ENCODE measurements around the gene FRAT1.
"Not testable (repeated sequence)": the region's sequence is repeated elsewhere in the genome, so short reads cannot be mapped to it uniquely, and the experiment has no call there.

The FRAT1 gene

DNA sequence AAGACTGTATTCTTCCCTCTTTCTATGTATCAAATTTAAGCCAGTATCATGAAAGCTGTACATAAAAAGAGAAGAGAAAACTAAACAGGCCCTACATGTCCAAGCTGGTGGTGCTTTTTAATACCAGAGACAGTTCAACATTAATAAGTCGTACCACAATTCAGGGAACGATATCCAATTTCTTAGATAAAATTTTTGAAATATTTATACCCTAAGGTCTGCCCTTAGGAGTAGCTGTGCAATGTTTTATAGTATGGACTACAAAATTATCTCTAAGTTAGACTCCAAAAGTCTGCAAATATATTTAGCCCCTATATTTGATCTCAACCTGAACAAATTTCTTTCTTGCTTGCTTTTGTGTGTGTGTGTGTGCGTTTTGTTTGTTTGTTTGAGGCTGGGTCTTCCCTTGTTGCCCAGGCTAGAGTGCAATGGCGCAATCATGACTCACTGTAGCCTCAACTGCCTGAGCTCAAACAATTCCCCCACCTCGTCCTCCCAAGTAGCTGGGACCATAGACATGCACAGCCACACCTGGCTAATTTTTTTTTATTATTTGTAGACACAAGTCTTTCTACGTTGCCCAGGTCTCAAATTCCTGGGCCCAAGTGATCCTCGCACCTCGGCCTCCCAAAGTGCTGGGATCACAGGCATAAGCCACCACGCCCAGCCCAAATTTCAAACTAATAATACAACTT, 39.8 kb upstream of the FRAT1 start:
- no peak overlapping the region for H3K4me3 ChIP-seq (replicated peaks; ENCODE audit: low read depth, low read length)
- no peak for TF ChIP-seq CTCF (IDR thresholded peaks at IDR 0.05; ENCODE audit: low read length, missing control alignments)
- DNase-seq (ENCODE audit: low read depth), result peak; percentile 70

DNA sequence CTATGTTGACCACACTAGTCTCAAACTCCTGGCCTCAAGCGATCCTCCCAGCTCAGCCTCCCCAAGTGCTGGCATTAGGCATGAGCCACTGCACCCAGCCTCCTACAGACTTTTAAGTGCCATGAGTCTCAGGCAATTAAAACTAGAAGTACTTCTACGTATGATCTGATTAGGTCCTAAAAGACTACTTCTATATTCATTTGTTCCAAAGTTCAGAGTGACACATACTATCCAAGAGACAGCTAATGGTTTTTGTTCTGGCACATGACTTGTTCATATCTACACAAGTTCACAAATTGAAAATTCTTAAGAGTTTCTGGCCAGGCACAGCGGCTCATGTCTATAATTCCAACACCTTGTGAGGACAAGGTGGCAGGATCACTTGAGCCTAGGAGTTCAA, 38.3 kb upstream of the FRAT1 start:
- H3K4me3 ChIP-seq (replicated peaks; ENCODE audit: low read depth, low read length), result no peak overlapping the region
- no peak for TF ChIP-seq CTCF (IDR thresholded peaks at IDR 0.05; ENCODE audit: low read length, missing control alignments)
- DNase-seq (ENCODE audit: low read depth), result no peak

- not testable (repeated sequence) for DNase-seq (ENCODE audit: low read depth); H3K4me3 ChIP-seq (replicated peaks; ENCODE audit: low read depth, low read length)
These were observed 29.0 kb upstream of the FRAT1 start for GRCh38 chr10:97290076-97290475.

DNA sequence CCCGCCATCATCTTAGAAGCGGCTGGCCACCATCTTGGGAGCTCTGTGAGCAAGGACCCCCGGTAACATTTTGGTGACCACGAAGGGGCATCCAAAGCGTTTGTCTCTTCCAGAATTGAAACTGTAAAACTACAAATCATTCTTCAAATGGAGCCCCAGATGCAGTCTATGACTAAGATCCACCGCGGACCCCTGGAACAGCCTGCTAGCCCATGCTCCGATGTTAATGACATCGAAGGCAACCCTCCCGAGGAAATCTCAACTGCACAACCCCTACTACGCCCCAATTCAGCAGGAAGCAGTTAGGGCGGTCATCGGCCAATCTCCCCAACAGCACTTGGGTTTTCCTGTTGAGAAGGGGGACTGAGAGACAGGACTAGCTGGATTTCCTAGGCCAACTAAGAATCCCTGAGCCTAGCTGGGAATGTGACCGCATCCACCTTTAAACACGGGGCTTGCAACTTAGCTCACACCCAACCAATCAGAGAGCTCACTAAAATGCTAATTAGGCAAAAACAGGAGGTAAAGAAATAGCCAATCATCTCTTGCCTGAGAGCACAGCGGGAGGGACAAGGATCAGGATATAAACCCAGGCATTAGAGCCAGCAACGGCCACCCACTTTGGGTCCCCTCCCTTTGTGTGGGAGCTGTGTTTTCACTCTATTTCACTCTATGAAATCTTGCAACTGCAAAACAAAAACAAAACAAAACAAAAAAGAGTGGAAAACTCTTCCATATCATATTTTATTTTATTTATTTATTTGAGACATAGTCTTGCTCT, 28.3 kb upstream of the FRAT1 start:
- DNase-seq (ENCODE audit: low read depth); H3K4me3 ChIP-seq (replicated peaks; ENCODE audit: low read depth, low read length): not testable (repeated sequence)

- no peak for DNase-seq (ENCODE audit: low read depth)
- no peak for TF ChIP-seq CTCF (IDR thresholded peaks at IDR 0.05; ENCODE audit: low read length, missing control alignments)
- peak overlapping the region; percentile 80 for H3K4me3 ChIP-seq (replicated peaks; ENCODE audit: low read depth, low read length)
These were observed 27.5 kb upstream of the FRAT1 start for GRCh38 chr10:97291357-97292096.

DNA sequence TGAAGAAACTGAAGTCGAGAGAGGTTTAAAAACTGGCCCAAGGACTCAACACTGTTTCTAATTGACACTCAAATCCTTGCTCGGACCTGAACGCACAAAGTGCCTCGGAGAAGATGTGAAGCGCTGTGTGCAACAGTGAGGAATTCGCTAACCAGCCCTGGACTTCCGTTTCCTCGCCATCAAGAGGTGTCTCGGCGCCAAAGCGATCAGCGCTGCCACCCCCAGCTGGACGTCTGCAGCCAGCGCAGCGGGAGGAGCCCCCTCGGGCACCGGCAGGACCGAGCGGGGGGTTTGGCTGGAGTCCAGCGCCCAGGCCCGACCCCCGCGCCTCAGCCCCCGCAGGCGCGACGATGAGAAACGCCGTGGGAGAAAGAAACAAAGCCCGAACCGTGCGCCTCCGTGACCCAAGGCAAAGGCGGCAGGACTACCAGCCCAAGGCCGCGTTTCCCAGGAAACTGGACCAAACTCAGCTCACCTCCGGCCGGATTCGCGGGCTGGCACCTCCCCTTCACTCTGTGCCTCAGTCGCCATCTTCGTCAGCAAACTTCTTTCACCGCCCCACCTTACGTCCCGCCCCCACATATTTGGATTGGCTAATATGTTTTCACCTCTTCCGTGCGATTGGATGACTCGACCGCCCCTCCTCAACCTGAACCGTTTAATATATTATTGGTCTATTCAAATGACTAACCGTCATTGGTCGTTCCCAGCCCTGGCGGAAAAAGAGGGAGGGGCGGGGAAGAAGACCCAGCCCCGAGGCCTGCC, 26.8 kb upstream of the FRAT1 start, which contains the start of gene ARHGAP19:
Gene ARHGAP19, minus strand, starts transcription at position 541 of the 765 bp plus-strand sequence. Its CDS starts 10 bp downstream, at position 531.
- peak; percentile 0 for TF ChIP-seq CTCF (IDR thresholded peaks at IDR 0.05; ENCODE audit: low read length, missing control alignments)
- H3K4me3 ChIP-seq (replicated peaks; ENCODE audit: low read depth, low read length), result peak within 1 kb of the TSS; percentile 80
- peak; percentile 99 for DNase-seq (ENCODE audit: low read depth)

GRCh38 chr10:97292862-97293198, 26.2 kb upstream of the FRAT1 start:
- no peak for TF ChIP-seq CTCF (IDR thresholded peaks at IDR 0.05; ENCODE audit: low read length, missing control alignments)
- DNase-seq (ENCODE audit: low read depth), result no peak
- no peak overlapping the region for H3K4me3 ChIP-seq (replicated peaks; ENCODE audit: low read depth, low read length)
